Activated naive CD4-positive, alpha-beta T cell treated with anti-CD3 and anti-CD28 coated beads, Interleukin-2, amount 50 U/mL, for 72 hours (primary cell): Measurements from ENCODE around the gene HCN3. TPM values are rescaled to one million over a fixed set of nuclear protein-coding genes. Genes with fewer than 3 reads are reported as not detected.

Source experiments
- ATAC-seq, 2 donors: fragments of 150-1000 bp; cut with Tn5 transposase; 2 replicates each; pipeline ENCODE4 v1.10.0; 2021; ENCODE audit warnings: mild to moderate bottlenecking in 2 of 2, moderate library complexity in 2 of 2
- DNase-seq, 2 donors: peaks; one replicate each; pipeline ENCODE4 v3.0.0; 2021 to 2022; ENCODE audit warnings: low spot score in 2 of 2
- H3K27ac Mint-ChIP-seq, 2 donors: one replicate each; pipeline ENCODE4 v1.8.0; 2022; ENCODE audit warnings: mild to moderate bottlenecking in 2 of 2, mixed read lengths in 2 of 2
- H3K36me3 Mint-ChIP-seq, 2 donors: one replicate each; pipeline ENCODE4 v1.8.0; 2022; ENCODE audit warnings: mixed read lengths in 2 of 2
- H3K9me3 Mint-ChIP-seq, 2 donors: one replicate each; pipeline ENCODE4 v1.8.0; 2022; ENCODE audit warnings: mixed read lengths in 2 of 2
- total RNA-seq, 2 donors: library from RNA; stranded (reverse); gene quantifications; one replicate each; pipeline ENCODE4 v1.2.3, GENCODE V29; 2022

The HCN3 gene
- total RNA-seq, 2 donors from 2014 or later = 3.9 to 4.8 TPM

DNA sequence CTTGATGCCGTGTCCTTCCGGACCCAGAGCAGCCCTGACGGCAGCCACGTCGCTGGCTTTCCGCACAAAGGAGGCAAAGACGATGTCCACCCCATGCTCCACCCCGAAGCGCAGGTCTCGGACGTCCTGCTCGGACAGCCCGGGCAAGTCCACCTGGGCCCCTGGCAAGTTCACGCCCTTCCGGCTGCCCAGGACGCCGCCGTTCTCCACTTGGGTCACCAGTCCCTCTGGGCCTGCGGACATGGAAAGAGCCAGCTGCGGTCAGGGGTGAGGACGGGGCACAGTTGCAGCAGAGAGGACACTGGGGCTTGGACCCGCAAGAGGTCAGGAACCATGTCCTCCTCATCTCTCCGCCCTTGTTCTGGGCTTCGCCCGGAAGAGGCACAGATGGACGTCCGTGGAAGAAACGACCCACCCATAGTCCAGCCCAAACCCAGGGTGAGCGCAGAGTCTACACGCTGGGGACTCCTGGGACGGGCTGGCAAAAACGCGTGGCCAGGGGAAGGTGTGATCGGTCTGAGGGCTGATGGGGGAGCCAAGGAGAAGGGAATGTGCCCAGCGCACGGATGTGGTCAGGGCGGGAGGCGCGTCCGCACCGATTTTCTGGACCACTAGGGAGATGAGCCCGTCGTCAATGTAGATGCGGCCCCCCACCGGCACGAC lies 17.4 kb downstream of the HCN3 start:
- ATAC-seq = peak in 1 of 2 donors; percentile 18

GRCh38 chr1:155295183-155295941 lies 18.1 kb downstream of the HCN3 start:
- DNase-seq (no peak), ATAC-seq (peak in 1 of 2 donors; percentile 46)
- no peaks in the 10 kb centered on the region for H3K36me3 Mint-ChIP-seq
- no peak overlapping the region for H3K27ac Mint-ChIP-seq
- no peaks in the 10 kb centered on the region for H3K9me3 Mint-ChIP-seq

More for the DNA sequence above, 17.4 kb downstream of the HCN3 start:
- Mint-ChIP-seq H3K36me3 (no peaks in the 10 kb centered on the region), H3K27ac (no peak overlapping the region), H3K9me3 (no peaks in the 10 kb centered on the region)
- DNase-seq = no peak

GRCh38 chr1:155295942-155296267 lies 18.6 kb downstream of the HCN3 start:
- no peak for ATAC-seq
- Mint-ChIP-seq H3K36me3 (no peaks in the 10 kb centered on the region), H3K27ac (no peak overlapping the region), H3K9me3 (no peaks in the 10 kb centered on the region)
- no peak for DNase-seq

- Mint-ChIP-seq H3K9me3 (no peaks in the 10 kb centered on the region), H3K36me3 (no peaks in the 10 kb centered on the region), H3K27ac (no peak overlapping the region)
- ATAC-seq (no peak), DNase-seq (no peak)
Measured at GRCh38 chr1:155296661-155297060, 19.4 kb downstream of the HCN3 start.

- Mint-ChIP-seq H3K9me3 (no peaks in the 10 kb centered on the region), H3K27ac (no peak overlapping the region), H3K36me3 (no peaks in the 10 kb centered on the region)
- no peak for ATAC-seq
- DNase-seq = no peak
Measured at GRCh38 chr1:155297384-155297783, 20.1 kb downstream of the HCN3 start.

DNA sequence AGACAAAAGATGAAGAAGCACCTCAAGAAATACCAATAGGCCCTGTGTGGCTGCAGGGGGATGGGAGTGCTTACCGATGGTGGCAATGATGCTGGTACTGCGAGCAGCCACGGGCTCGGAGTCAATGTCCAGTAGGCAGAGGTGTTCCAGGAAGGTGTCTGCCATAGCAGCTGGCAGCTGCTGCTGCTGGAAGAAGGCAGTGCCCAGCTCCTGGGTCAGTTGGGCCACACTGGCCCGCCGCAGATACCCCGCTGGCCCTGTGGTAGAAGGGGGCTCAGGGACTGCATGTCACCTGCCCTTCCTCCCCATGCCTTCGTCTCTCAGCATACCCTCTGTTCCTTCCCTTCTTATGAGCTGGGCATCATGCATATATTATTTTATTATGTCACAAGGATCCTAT lies 22.8 kb downstream of the HCN3 start:
- ATAC-seq (no peak), DNase-seq (no peak)
- Mint-ChIP-seq H3K27ac (no peak overlapping the region), H3K9me3 (no peaks in the 10 kb centered on the region), H3K36me3 (no peaks in the 10 kb centered on the region)

- Mint-ChIP-seq H3K27ac (peak overlapping the region in 1 of 2 donors; percentile 23), H3K36me3 (no peaks in the 10 kb centered on the region), H3K9me3 (no peaks in the 10 kb centered on the region)
- ATAC-seq (no peak), DNase-seq (no peak)
Measured at GRCh38 chr1:155300553-155301329, 23.5 kb downstream of the HCN3 start.

DNA sequence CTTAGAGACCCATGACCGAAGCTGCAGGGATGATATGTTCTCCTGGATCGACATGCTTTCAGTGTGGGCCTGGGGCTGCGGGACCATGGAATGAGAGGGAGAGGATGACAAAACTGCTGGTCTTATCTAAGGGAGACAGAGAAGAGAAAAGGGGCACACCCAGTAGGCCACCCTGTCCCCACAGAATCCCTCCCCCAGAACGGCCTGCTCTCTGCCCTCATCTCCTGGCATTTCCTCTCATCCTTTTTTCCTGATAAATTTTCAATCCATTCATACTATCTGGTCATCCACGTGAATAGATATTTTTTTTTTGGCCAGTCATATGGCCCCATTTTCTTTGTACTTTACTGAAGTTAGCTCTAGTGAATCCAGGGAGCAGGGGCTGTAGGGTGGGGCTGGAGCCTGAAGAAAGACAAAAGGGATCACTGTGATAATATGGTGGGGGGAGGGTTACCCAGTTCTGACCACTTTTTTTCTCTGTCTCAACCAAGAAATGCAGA lies 24.1 kb downstream of the HCN3 start, which contains the start of gene PKLR:
Gene PKLR (minus strand): TSS at position 97 of the 500 bp plus-strand sequence. CDS start 43 bp downstream, at position 54.
- ATAC-seq (no peak), DNase-seq (no peak)
- peak within 1 kb of the TSS in 1 of 2 donors; percentile 23 for H3K27ac Mint-ChIP-seq
- H3K36me3 Mint-ChIP-seq = no peaks in the 10 kb centered on the region
- no peaks in the 10 kb centered on the region for H3K9me3 Mint-ChIP-seq

DNA sequence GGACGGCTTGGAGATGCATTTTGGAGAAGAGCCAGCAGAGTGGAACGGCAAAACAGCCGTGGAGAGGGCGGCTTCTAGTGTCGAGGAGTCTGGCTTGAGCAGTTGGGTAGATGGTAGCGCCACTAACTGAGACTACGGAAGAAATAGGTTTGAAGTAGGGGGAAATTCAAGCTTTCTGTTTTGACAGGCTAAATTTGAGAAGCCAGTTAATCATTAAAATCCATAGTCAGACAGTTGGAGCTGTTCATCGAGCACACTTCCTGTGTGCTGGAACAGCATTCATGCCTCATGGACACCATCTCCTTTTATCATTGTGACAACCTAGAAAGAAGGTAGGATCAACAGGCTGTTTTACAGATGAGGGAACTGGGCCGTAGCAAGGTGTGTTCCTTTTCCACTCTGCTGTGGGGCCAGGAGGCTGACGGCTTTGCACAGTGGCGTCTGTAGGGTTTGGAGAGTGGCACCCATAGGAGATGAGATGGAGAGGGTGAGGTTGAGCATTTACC lies 27.3 kb downstream of the HCN3 start:
- H3K9me3 Mint-ChIP-seq = no peaks in the 10 kb centered on the region
- peak overlapping the region in 1 of 2 donors; percentile 41 for H3K27ac Mint-ChIP-seq
- no peak for ATAC-seq

GRCh38 chr1:155305881-155306391 lies 28.7 kb downstream of the HCN3 start:
- peaks cover 19 to 23% of the 10 kb centered on the region in 2 donors for H3K36me3 Mint-ChIP-seq
- peak overlapping the region in 1 of 2 donors; percentile 13 for H3K27ac Mint-ChIP-seq
- no peak for DNase-seq

More for the DNA sequence above, 27.3 kb downstream of the HCN3 start:
- no peak for DNase-seq
- peaks cover 10 to 11% of the 10 kb centered on the region in 2 donors for H3K36me3 Mint-ChIP-seq

DNA sequence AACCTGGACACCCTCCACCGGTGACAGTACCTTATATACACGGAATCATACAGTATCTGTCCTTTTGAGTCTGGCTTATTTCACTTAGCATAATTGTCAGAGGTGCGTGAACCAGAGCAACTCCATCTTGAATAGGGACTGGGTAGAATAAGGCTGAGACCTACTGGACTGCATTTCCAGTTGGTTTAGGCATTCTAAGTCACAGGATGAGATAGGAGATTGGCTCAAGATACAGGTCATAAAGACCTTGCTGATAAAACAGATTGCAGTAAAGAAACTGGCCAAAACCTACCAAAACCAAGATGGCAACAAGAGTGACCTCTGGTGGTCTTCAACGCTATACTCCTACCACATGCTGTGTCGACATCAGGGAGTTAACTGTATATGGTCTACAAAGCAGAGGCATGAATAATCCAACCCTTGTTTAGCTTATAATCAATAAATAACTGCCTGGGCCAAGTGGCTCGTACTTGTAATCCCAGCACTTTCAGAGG lies 30.0 kb downstream of the HCN3 start:
- peaks cover 19 to 37% of the 10 kb centered on the region in 2 donors for H3K36me3 Mint-ChIP-seq
- no peaks in the 10 kb centered on the region for H3K9me3 Mint-ChIP-seq
- no peak for DNase-seq
- peak overlapping the region in 1 of 2 donors; percentile 99 for H3K27ac Mint-ChIP-seq
- no peak for ATAC-seq

More at GRCh38 chr1:155305881-155306391, 28.7 kb downstream of the HCN3 start:
- H3K9me3 Mint-ChIP-seq = no peaks in the 10 kb centered on the region
- no peak for ATAC-seq

- Mint-ChIP-seq H3K36me3 (peaks cover 19 to 41% of the 10 kb centered on the region in 2 donors), H3K9me3 (no peaks in the 10 kb centered on the region), H3K27ac (peak within 1 kb of the TSS; percentile 99)
- DNase-seq (peak; percentile 93 to 99), ATAC-seq (peak; percentile 97 to 99)
Measured at GRCh38 chr1:155308493-155309422, 31.5 kb downstream of the HCN3 start, which contains the start of gene FDPS. Gene FDPS (plus strand): TSS chr1:155308866. CDS start chr1:155309790, 924 bp downstream.

- DNase-seq (no peak), ATAC-seq (no peak)
- peaks cover 19 to 41% of the 10 kb centered on the region in 2 donors for H3K36me3 Mint-ChIP-seq
- no peaks in the 10 kb centered on the region for H3K9me3 Mint-ChIP-seq
- H3K27ac Mint-ChIP-seq = peak overlapping the region; percentile 99
Measured at GRCh38 chr1:155309423-155310021, 32.3 kb downstream of the HCN3 start.

GRCh38 chr1:155313261-155313660 lies 36.0 kb downstream of the HCN3 start:
- no peak for ATAC-seq
- H3K9me3 Mint-ChIP-seq = no peaks in the 10 kb centered on the region
- peaks cover 19 to 41% of the 10 kb centered on the region in 2 donors for H3K36me3 Mint-ChIP-seq
- H3K27ac Mint-ChIP-seq = peak overlapping the region in 1 of 2 donors; percentile 92
- DNase-seq = no peak

DNA sequence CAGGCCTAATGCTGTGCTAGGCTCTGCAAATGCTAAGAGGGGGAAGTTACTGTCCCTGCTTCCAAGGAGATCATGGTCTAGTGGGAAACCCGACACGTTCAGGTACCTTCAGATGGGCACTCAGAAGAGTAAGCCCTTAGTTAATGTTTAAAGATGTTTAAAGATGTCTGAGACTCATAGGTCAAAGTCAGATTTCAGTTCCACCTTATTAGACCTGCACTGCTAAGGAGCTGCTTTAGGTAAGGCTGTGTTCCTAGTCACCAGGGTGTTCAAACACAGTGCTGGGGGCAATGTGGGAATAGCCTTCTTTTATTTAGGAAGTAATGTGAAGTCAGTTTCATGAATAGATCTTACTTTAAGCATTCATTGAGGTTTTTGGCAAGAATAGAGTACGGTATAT lies 39.7 kb downstream of the HCN3 start:
- DNase-seq (no peak), ATAC-seq (no peak)
- peaks cover 4 to 8% of the 10 kb centered on the region in 2 donors for H3K36me3 Mint-ChIP-seq
- no peak overlapping the region for H3K27ac Mint-ChIP-seq
- H3K9me3 Mint-ChIP-seq = no peaks in the 10 kb centered on the region
